ENCODE measurements around the gene SH3BP1.
"Not testable (repeated sequence)": the region's sequence is repeated elsewhere in the genome, so short reads cannot be mapped to it uniquely, and the experiment has no call there.

SH3BP1 gene

GRCh38 chr22:37655252-37655563, 15.7 kb downstream of the SH3BP1 start:
- ChIA-PET POLR2A (ENCODE audit: low non-redundant PET) (no interaction called here), CTCF (no interaction called here)
- H3K27ac ChIP-seq: no peak overlapping the region
- no peak for DNase-seq (ENCODE audit: low spot score)
- no peak for TF ChIP-seq CTCF (conservative IDR thresholded peaks at IDR 0.05; ENCODE audit: low read depth)

- POLR2A ChIA-PET (ENCODE audit: low non-redundant PET): not testable (repeated sequence)
Measured at GRCh38 chr22:37656583-37656982, 17.1 kb downstream of the SH3BP1 start.

GRCh38 chr22:37657590-37658132, 18.2 kb downstream of the SH3BP1 start:
- CTCF ChIA-PET: interaction anchor here (0.6 to 1.9 kb wide), 3 partner anchors 14 to 60 kb away, joined by 3 to 6 read pairs (median 3); no protein-coding TSS in a partner anchor
- POLR2A ChIA-PET (ENCODE audit: low non-redundant PET): interaction anchor here (0.6 to 1.0 kb wide), 2 partner anchors 18 to 1133 kb away, joined by 3 to 6 read pairs; partner anchors contain the start of gene LGALS1

More at GRCh38 chr22:37656583-37656982, 17.1 kb downstream of the SH3BP1 start:
- peak overlapping the region; percentile 50 for H3K27ac ChIP-seq
- DNase-seq (ENCODE audit: low spot score); CTCF ChIA-PET: not testable (repeated sequence)

GRCh38 chr22:37658133-37659065, 18.9 kb downstream of the SH3BP1 start, which contains the start of gene PDXP:
Gene PDXP (plus strand): TSS chr22:37658723. CDS start chr22:37658783, 60 bp downstream.
- ChIA-PET POLR2A (ENCODE audit: low non-redundant PET) (interaction anchor here (0.8 to 1.0 kb wide), 2 partner anchors 17 to 76 kb away, joined by 3 read pairs; partner anchors contain the start of gene LGALS1), CTCF (interaction anchor here (0.6 to 1.9 kb wide), 2 partner anchors 15 to 342 kb away, joined by 3 to 6 read pairs; no protein-coding TSS in a partner anchor)
- peak; percentile 97 for DNase-seq (ENCODE audit: low spot score)
- no peak for TF ChIP-seq CTCF (conservative IDR thresholded peaks at IDR 0.05; ENCODE audit: low read depth)
- peak within 1 kb of the TSS; percentile 80 for H3K27ac ChIP-seq

More at GRCh38 chr22:37657590-37658132, 18.2 kb downstream of the SH3BP1 start:
- H3K27ac ChIP-seq: peak overlapping the region; percentile 80
- TF ChIP-seq CTCF (conservative IDR thresholded peaks at IDR 0.05; ENCODE audit: low read depth): no peak
- DNase-seq (ENCODE audit: low spot score): no peak

GRCh38 chr22:37659066-37659896, 19.8 kb downstream of the SH3BP1 start:
- POLR2A ChIA-PET (ENCODE audit: low non-redundant PET): interaction anchor here (0.8 kb wide), 1 partner anchor 75 kb away, joined by 3 read pairs; no protein-coding TSS in a partner anchor
- CTCF ChIA-PET: interaction anchor here (1.9 kb wide), 1 partner anchor 16 kb away, joined by 6 read pairs; no protein-coding TSS in a partner anchor
- peak overlapping the region; percentile 80 for H3K27ac ChIP-seq
- no peak for DNase-seq (ENCODE audit: low spot score)
- no peak for TF ChIP-seq CTCF (conservative IDR thresholded peaks at IDR 0.05; ENCODE audit: low read depth)

GRCh38 chr22:37659897-37660708, 20.6 kb downstream of the SH3BP1 start:
- CTCF ChIA-PET: no interaction called here
- no peak for TF ChIP-seq CTCF (conservative IDR thresholded peaks at IDR 0.05; ENCODE audit: low read depth)

More at GRCh38 chr22:37659897-37660708, 20.6 kb downstream of the SH3BP1 start:
- no peak for DNase-seq (ENCODE audit: low spot score)
- H3K27ac ChIP-seq: peak overlapping the region; percentile 80
- POLR2A ChIA-PET (ENCODE audit: low non-redundant PET): no interaction called here

Measured in RWPE1 (cell line).